Trophoblast cell (in vitro differentiated cells and primary cell): Measurements from ENCODE around the gene CEP131.

Experiments
- DNase-seq, 2 donors: peaks; one replicate each; pipeline ENCODE4 v3.0.0-alpha.2; 2016
- H2AFZ ChIP-seq: 2 replicates; pipeline ENCODE4 v1.6.1; 2013; ENCODE audit warnings: low read length, moderate library complexity, mild to moderate bottlenecking; ENCODE audit not compliant: insufficient read depth, poor library complexity
- H2AK5ac ChIP-seq: 2 replicates; pipeline ENCODE4 v1.6.1; 2013; ENCODE audit warnings: mild to moderate bottlenecking, low read length
- H2BK120ac ChIP-seq: 2 replicates; pipeline ENCODE4 v1.6.1; 2013; ENCODE audit warnings: low read length, mild to moderate bottlenecking, moderate library complexity; ENCODE audit not compliant: insufficient read depth, poor library complexity
- H2BK12ac ChIP-seq: 2 replicates; pipeline ENCODE4 v1.6.1; 2013; ENCODE audit warnings: mild to moderate bottlenecking, low read length, moderate library complexity
- H2BK5ac ChIP-seq: 2 replicates; pipeline ENCODE4 v1.6.1; 2013; ENCODE audit warnings: low read length, low read depth, moderate library complexity, mild to moderate bottlenecking; ENCODE audit not compliant: poor library complexity
- H3K14ac ChIP-seq: 2 replicates; pipeline ENCODE4 v1.6.1; 2013; ENCODE audit warnings: mild to moderate bottlenecking, low read length
- H3K18ac ChIP-seq: 2 replicates; pipeline ENCODE4 v1.6.1; 2013; ENCODE audit warnings: mild to moderate bottlenecking, low read length
- H3K23ac ChIP-seq: 2 replicates; pipeline ENCODE4 v1.6.1; 2013; ENCODE audit warnings: low read length
- H3K27ac ChIP-seq: 2 replicates; pipeline ENCODE4 v1.5.1; 2013; ENCODE audit warnings: low read depth, mild to moderate bottlenecking, inconsistent platforms, low read length, moderate library complexity
- H3K27me3 ChIP-seq: 2 replicates; pipeline ENCODE4 v1.6.1; 2013; ENCODE audit warnings: inconsistent platforms, mild to moderate bottlenecking, low read length, moderate library complexity; ENCODE audit not compliant: insufficient read depth
- H3K36me3 ChIP-seq, 2 experiments: 1 replicate in 1 of 2; 2 replicates in 1 of 2; pipeline ENCODE4 v1.6.1; 2013; ENCODE audit warnings: low read length in 2 of 2, mild to moderate bottlenecking in 2 of 2, moderate library complexity in 1 of 2; ENCODE audit not compliant: insufficient read depth in 2 of 2, control insufficient read depth in 1 of 2
- H3K4ac ChIP-seq: 2 replicates; pipeline ENCODE4 v1.6.1; 2013; ENCODE audit warnings: low read depth, mild to moderate bottlenecking, low read length, moderate library complexity
- H3K4me1 ChIP-seq, 2 experiments: 1 replicate in 1 of 2; 2 replicates in 1 of 2; pipeline ENCODE4 v1.6.1; 2013; ENCODE audit warnings: low read length in 2 of 2, mild to moderate bottlenecking in 2 of 2, moderate library complexity in 1 of 2; ENCODE audit not compliant: insufficient read depth in 2 of 2, control insufficient read depth in 1 of 2
- H3K4me2 ChIP-seq: 2 replicates; pipeline ENCODE4 v1.6.1; 2013; ENCODE audit warnings: inconsistent platforms, mild to moderate bottlenecking, low read length, moderate library complexity
- H3K4me3 ChIP-seq: 2 replicates; pipeline ENCODE4 v1.5.1; 2013; ENCODE audit warnings: mild to moderate bottlenecking, low read depth, low read length, inconsistent platforms
- H3K79me1 ChIP-seq: one replicate; pipeline ENCODE4 v1.6.1; 2013; ENCODE audit warnings: low read length
- H3K79me2 ChIP-seq: 2 replicates; pipeline ENCODE4 v1.6.1; 2013; ENCODE audit warnings: low read length, mild to moderate bottlenecking; ENCODE audit not compliant: control insufficient read depth, insufficient read depth, poor library complexity
- H3K9ac ChIP-seq: 2 replicates; pipeline ENCODE4 v1.6.1; 2013; ENCODE audit warnings: mild to moderate bottlenecking, low read length
- H3K9me3 ChIP-seq: 2 replicates; pipeline ENCODE4 v1.6.1; 2013; ENCODE audit warnings: low read depth, mild to moderate bottlenecking, control low read depth, inconsistent platforms, low read length; ENCODE audit not compliant: insufficient read depth
- H4K12ac ChIP-seq: 2 replicates; pipeline ENCODE4 v1.6.1; 2013; ENCODE audit warnings: low read depth, mild to moderate bottlenecking, low read length, moderate library complexity
- H4K8ac ChIP-seq: 2 replicates; pipeline ENCODE4 v1.6.1; 2013; ENCODE audit warnings: low read depth, mild to moderate bottlenecking, low read length, moderate library complexity
- H4K91ac ChIP-seq: one replicate; pipeline ENCODE4 v1.6.1; 2013; ENCODE audit warnings: low read depth, mild to moderate bottlenecking, low read length, moderate library complexity
- WGBS: extraction: QIAGEN DNeasy Blood & Tissue Kit; methylation state at CpG from one replicate; pipeline ENCODE4 v1.1.7; 2013; ENCODE audit warnings: missing lambda C conversion rate; ENCODE audit not compliant: insufficient read length, insufficient coverage; ENCODE audit errors: extremely low coverage; 5-methylcytosine and 5-hydroxymethylcytosine counted together

CEP131 gene

GRCh38 chr17:81153340-81153803 lies 69.4 kb downstream of the CEP131 start:
- Histone ChIP-seq H3K27me3 (no peaks in the 10 kb centered on the region), H3K4me2 (no peak overlapping the region), H3K23ac (no peak overlapping the region), H3K79me2 (no peaks in the 10 kb centered on the region), H3K9ac (no peak overlapping the region), H4K91ac (no peak overlapping the region), H3K18ac (no peak overlapping the region), H2BK5ac (no peak overlapping the region), H2AK5ac (no peak overlapping the region), H3K27ac (no peak overlapping the region), H3K36me3 (no peaks in the 10 kb centered on the region), H2BK120ac (no peak overlapping the region), H3K4me1 (no peaks in the 10 kb centered on the region), H3K14ac (no peak overlapping the region), H3K9me3 (no peaks in the 10 kb centered on the region), H3K4ac (no peak overlapping the region), H4K8ac (no peak overlapping the region), H3K4me3 (peak overlapping the region; percentile 30), H2AFZ (no peak overlapping the region), H3K79me1 (no peaks in the 10 kb centered on the region), H2BK12ac (no peak overlapping the region), H4K12ac (no peak overlapping the region)
- no CpG with 5 or more reads among the region's 17 CpGs for WGBS
- peak; percentile 19 to 46 for DNase-seq

DNA sequence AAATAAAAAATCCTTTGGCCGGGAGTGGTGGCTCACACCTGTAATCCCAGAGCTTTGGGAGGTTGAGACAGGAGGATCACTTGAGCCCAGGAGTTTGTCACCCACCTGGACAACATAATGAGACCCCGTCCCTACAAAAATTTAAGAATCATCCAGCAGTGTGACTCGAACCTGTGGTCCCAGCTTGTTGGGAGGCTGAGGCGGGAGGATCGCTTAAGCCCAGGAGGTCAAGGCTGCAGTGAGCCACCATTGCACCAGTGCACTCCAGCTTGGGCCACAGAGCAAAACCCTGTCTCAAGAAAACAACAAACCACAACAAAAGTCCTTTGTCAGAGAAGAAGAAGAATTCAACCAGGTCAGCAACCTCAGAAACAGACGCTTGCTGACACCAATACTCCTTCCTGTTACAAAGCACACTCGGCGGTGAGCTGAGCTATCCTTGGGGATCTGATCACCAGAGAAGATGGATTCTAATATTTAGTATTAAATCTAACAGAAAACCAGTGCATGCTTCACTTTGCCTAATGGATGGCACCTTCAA lies 70.4 kb downstream of the CEP131 start:
- Histone ChIP-seq H3K4me2 (no peak overlapping the region), H3K9me3 (no peaks in the 10 kb centered on the region), H4K8ac (no peak overlapping the region), H3K79me1 (no peaks in the 10 kb centered on the region), H3K18ac (no peak overlapping the region), H3K27me3 (no peaks in the 10 kb centered on the region), H3K36me3 (no peaks in the 10 kb centered on the region), H3K23ac (no peak overlapping the region), H3K79me2 (no peaks in the 10 kb centered on the region), H2AK5ac (no peak overlapping the region), H2BK120ac (no peak overlapping the region), H3K4me3 (no peak overlapping the region), H4K12ac (no peak overlapping the region), H3K9ac (no peak overlapping the region), H4K91ac (no peak overlapping the region), H2BK12ac (no peak overlapping the region), H2BK5ac (no peak overlapping the region), H2AFZ (no peak overlapping the region), H3K27ac (no peak overlapping the region), H3K4me1 (no peaks in the 10 kb centered on the region), H3K14ac (no peak overlapping the region), H3K4ac (no peak overlapping the region)
- no peak for DNase-seq
- no CpG with 5 or more reads among the region's 8 CpGs for WGBS

DNA sequence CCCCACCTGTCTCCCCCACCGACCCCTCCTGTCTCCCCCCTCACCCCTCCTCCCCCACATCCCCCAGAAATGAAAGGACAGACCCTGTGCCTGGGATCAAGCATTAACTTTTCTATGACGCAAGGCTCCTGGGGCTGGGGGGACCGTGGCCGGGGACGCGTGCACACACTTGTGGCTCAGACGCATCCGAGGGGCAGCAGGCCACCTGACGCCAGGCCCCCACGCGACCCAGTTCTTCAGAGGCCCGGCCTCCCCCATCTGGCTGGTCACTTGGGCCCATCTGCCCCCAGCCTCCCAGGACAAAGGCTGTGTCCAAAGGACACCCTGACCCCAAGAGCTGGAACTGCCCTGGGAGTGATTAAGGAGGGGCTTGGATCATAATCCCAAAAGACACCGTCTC lies 71.5 kb downstream of the CEP131 start:
- Histone ChIP-seq H3K79me2 (no peaks in the 10 kb centered on the region), H2AK5ac (no peak overlapping the region)
- WGBS, result no CpG with 5 or more reads among the region's 13 CpGs

DNA sequence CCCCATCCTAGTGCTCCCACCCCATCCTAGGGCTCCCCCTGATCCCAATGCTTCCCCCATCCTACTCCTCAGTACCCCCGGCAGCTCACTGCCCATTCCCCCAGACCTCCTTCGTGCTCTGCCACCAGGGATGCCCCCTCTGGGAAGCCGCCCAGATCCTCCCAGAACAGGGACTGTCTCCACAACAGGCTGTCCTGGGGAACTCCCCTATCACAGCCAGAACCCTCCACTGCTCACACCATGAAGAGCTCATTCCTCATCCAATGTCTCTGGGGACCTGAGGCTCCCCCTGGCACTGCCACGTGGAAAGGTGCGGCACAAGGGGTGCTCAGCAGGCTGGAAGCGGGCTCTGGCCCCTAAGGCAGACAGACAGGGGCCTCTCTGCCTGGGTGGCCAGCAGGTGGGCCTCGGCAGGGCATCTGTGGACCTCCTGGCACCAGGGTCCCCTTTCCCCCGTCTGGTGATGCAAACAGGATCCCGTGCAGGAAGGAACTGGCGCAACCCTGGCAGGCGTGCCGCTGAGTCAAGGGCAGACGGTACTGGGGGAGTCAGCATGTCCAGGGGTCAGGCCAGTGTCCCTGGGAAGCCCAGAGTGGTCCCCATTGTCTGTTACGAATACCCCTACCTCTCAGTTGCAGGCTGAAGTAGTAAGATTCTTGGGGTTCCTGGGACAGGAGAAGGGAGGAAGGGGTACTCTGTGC lies 72.2 kb downstream of the CEP131 start:
- H3K4me1 ChIP-seq, result no peaks in the 10 kb centered on the region
- no peak overlapping the region for H4K12ac ChIP-seq
- H3K27ac ChIP-seq, result no peak overlapping the region
- H3K9me3 ChIP-seq, result no peaks in the 10 kb centered on the region
- no peak overlapping the region for H2BK120ac ChIP-seq
- no peak overlapping the region for H3K14ac ChIP-seq
- H4K91ac ChIP-seq, result no peak overlapping the region
- no peak overlapping the region for H2AK5ac ChIP-seq
- no peaks in the 10 kb centered on the region for H3K79me2 ChIP-seq
- no peak overlapping the region for H3K4me2 ChIP-seq
- H2BK5ac ChIP-seq, result no peak overlapping the region
- no peaks in the 10 kb centered on the region for H3K79me1 ChIP-seq
- peak in 1 of 2 donors; percentile 20 for DNase-seq
- H2BK12ac ChIP-seq, result no peak overlapping the region
- H3K9ac ChIP-seq, result no peak overlapping the region
- no peaks in the 10 kb centered on the region for H3K27me3 ChIP-seq
- no peaks in the 10 kb centered on the region for H3K36me3 ChIP-seq
- H3K4ac ChIP-seq, result no peak overlapping the region
- no peak overlapping the region for H3K18ac ChIP-seq
- peak overlapping the region; percentile 28 for H3K4me3 ChIP-seq
- no CpG with 5 or more reads among the region's 14 CpGs for WGBS
- H4K8ac ChIP-seq, result no peak overlapping the region
- H3K23ac ChIP-seq, result no peak overlapping the region
- no peak overlapping the region for H2AFZ ChIP-seq

More for the DNA sequence above, 71.5 kb downstream of the CEP131 start:
- Histone ChIP-seq H3K9ac (no peak overlapping the region), H3K23ac (no peak overlapping the region), H3K79me1 (no peaks in the 10 kb centered on the region), H4K12ac (no peak overlapping the region), H2AFZ (no peak overlapping the region), H3K9me3 (no peaks in the 10 kb centered on the region), H4K8ac (no peak overlapping the region), H3K18ac (no peak overlapping the region), H3K27ac (no peak overlapping the region), H2BK12ac (no peak overlapping the region), H3K36me3 (no peaks in the 10 kb centered on the region), H2BK5ac (no peak overlapping the region), H3K27me3 (no peaks in the 10 kb centered on the region), H3K4me2 (no peak overlapping the region), H3K4me3 (no peak overlapping the region), H3K4ac (no peak overlapping the region), H4K91ac (no peak overlapping the region), H3K4me1 (no peaks in the 10 kb centered on the region), H3K14ac (no peak overlapping the region), H2BK120ac (no peak overlapping the region)
- no peak for DNase-seq
